Nephron (organoid): Measurements from ENCODE around the gene OR6J1.
"Not testable (repeated sequence)": the region's sequence is repeated elsewhere in the genome, so short reads cannot be mapped to it uniquely, and the experiment has no call there.

Source experiments
- H3K27ac Mint-ChIP-seq, 3 experiments: 2 replicates each; pipeline ENCODE4 v1.8.0; 2020; ENCODE audit warnings: mixed read lengths in 3 of 3, mild to moderate bottlenecking in 2 of 3, moderate library complexity in 1 of 3
- H3K27me3 Mint-ChIP-seq: 2 replicates; pipeline ENCODE4 v1.8.0; 2021; ENCODE audit warnings: low read depth, mild to moderate bottlenecking, moderate library complexity, mixed read lengths
- H3K36me3 Mint-ChIP-seq: 2 replicates; pipeline ENCODE4 v1.8.0; 2020; ENCODE audit warnings: low read depth, mixed read lengths
- H3K4me1 Mint-ChIP-seq: 2 replicates; pipeline ENCODE4 v1.8.0; 2020; ENCODE audit warnings: mixed read lengths
- H3K4me3 Mint-ChIP-seq, 3 experiments: 2 replicates each; pipeline ENCODE4 v1.8.0; 2020; ENCODE audit warnings: mild to moderate bottlenecking in 3 of 3, mixed read lengths in 3 of 3, moderate library complexity in 2 of 3
- H3K9me3 Mint-ChIP-seq: 2 replicates; pipeline ENCODE4 v1.8.0; 2020; ENCODE audit warnings: mixed read lengths
- TF ChIP-seq, protein P1 (sequence below), 3 experiments: fragments of 200-600 bp; sonication (generic); IDR thresholded peaks; one replicate each; pipeline ENCODE4 v1.5.0; 2021; ENCODE audit warnings: antibody characterized with exemption in 3 of 3; ENCODE audit not compliant: unreplicated experiment in 3 of 3

OR6J1 gene

GRCh38 chr14:22589096-22589839, 54.9 kb downstream of the OR6J1 start, which contains the start of gene DAD1:
Gene DAD1, minus strand, starts transcription at chr14:22589224. Its CDS starts 67 bp downstream, at chr14:22589157.
- H3K27ac Mint-ChIP-seq = peak within 1 kb of the TSS; percentile 87 to 98 (median 95)
- peak within 1 kb of the TSS; percentile 91 to 96 (median 95) for H3K4me3 Mint-ChIP-seq

GRCh38 chr14:22588526-22589095, 55.5 kb downstream of the OR6J1 start:
- Mint-ChIP-seq H3K27ac (peak overlapping the region; percentile 87 to 98 (median 95)), H3K27me3 (no peaks in the 10 kb centered on the region)

More at GRCh38 chr14:22589096-22589839, 54.9 kb downstream of the OR6J1 start, which contains the start of gene DAD1:
- H3K4me1 Mint-ChIP-seq = peaks cover 40% of the 10 kb centered on the region
- TF ChIP-seq, protein P1, sequence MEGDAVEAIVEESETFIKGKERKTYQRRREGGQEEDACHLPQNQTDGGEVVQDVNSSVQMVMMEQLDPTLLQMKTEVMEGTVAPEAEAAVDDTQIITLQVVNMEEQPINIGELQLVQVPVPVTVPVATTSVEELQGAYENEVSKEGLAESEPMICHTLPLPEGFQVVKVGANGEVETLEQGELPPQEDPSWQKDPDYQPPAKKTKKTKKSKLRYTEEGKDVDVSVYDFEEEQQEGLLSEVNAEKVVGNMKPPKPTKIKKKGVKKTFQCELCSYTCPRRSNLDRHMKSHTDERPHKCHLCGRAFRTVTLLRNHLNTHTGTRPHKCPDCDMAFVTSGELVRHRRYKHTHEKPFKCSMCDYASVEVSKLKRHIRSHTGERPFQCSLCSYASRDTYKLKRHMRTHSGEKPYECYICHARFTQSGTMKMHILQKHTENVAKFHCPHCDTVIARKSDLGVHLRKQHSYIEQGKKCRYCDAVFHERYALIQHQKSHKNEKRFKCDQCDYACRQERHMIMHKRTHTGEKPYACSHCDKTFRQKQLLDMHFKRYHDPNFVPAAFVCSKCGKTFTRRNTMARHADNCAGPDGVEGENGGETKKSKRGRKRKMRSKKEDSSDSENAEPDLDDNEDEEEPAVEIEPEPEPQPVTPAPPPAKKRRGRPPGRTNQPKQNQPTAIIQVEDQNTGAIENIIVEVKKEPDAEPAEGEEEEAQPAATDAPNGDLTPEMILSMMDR (IDR thresholded peaks at IDR 0.05; ENCODE audit: unreplicated experiment in 3 of 3) = peak in 1 of 3 experiments; percentile 23
- H3K27me3 Mint-ChIP-seq = no peaks in the 10 kb centered on the region
- peaks cover 4% of the 10 kb centered on the region for H3K36me3 Mint-ChIP-seq
- H3K9me3 Mint-ChIP-seq = no peaks in the 10 kb centered on the region

GRCh38 chr14:22587677-22588422, 56.3 kb downstream of the OR6J1 start:
- not testable (repeated sequence) for H3K27me3 Mint-ChIP-seq, H3K9me3 Mint-ChIP-seq, H3K36me3 Mint-ChIP-seq
- H3K27ac Mint-ChIP-seq = peak overlapping the region; percentile 87 to 98 (median 95)
- peaks cover 53% of the 10 kb centered on the region for H3K4me1 Mint-ChIP-seq
- H3K4me3 Mint-ChIP-seq = peak overlapping the region; percentile 91 to 96 (median 95)

More at GRCh38 chr14:22588526-22589095, 55.5 kb downstream of the OR6J1 start:
- H3K4me3 Mint-ChIP-seq = peak overlapping the region; percentile 91 to 96 (median 95)
- peaks cover 47% of the 10 kb centered on the region for H3K4me1 Mint-ChIP-seq
- peaks cover 4% of the 10 kb centered on the region for H3K36me3 Mint-ChIP-seq
- no peaks in the 10 kb centered on the region for H3K9me3 Mint-ChIP-seq
- TF ChIP-seq, protein P1 (IDR thresholded peaks at IDR 0.05; ENCODE audit: unreplicated experiment in 3 of 3) = no peak

- H3K4me3 Mint-ChIP-seq = peak overlapping the region; percentile 80 to 96 (median 91)
- H3K9me3 Mint-ChIP-seq = no peaks in the 10 kb centered on the region
- H3K4me1 Mint-ChIP-seq = peaks cover 53% of the 10 kb centered on the region
- TF ChIP-seq, protein P1 (IDR thresholded peaks at IDR 0.05; ENCODE audit: unreplicated experiment in 3 of 3) = no peak
- H3K36me3 Mint-ChIP-seq = peaks cover 4% of the 10 kb centered on the region
- peak overlapping the region in 2 of 3 experiments; percentile 3 to 5 for H3K27ac Mint-ChIP-seq
- H3K27me3 Mint-ChIP-seq = no peaks in the 10 kb centered on the region
These were observed 56.9 kb downstream of the OR6J1 start for GRCh38 chr14:22587247-22587646.

GRCh38 chr14:22583994-22584393, 60.2 kb downstream of the OR6J1 start:
- Mint-ChIP-seq H3K27me3 (no peaks in the 10 kb centered on the region), H3K4me3 (peak overlapping the region in 2 of 3 experiments; percentile 0 to 41)
- TF ChIP-seq, protein P1 (IDR thresholded peaks at IDR 0.05; ENCODE audit: unreplicated experiment in 3 of 3) = no peak

More at GRCh38 chr14:22583994-22584393, 60.2 kb downstream of the OR6J1 start:
- Mint-ChIP-seq H3K9me3 (no peaks in the 10 kb centered on the region), H3K27ac (peak overlapping the region in 1 of 3 experiments; percentile 5), H3K4me1 (peaks cover 44% of the 10 kb centered on the region), H3K36me3 (peaks cover 4% of the 10 kb centered on the region)
